ENCODE data around the gene YARS1. TPM values are rescaled to one million over a fixed set of nuclear protein-coding genes. Genes with fewer than 3 reads are reported as not detected.

The YARS1 gene
- polyA plus RNA-seq (ENCODE audit: insufficient read length): 40.4 TPM

- DNase-seq (ENCODE audit: low read depth): peak; percentile 94
These were observed at the start of gene YARS1, which contains the start of gene S100PBP for GRCh38 chr1:32817159-32817814. Gene YARS1 (minus strand): TSS chr1:32817358. CDS start chr1:32817244, 114 bp downstream. Gene S100PBP (plus strand): TSS chr1:32817653. CDS start chr1:32826100, 8,447 bp downstream.

GRCh38 chr1:32865639-32866405 is 48.7 kb upstream of the YARS1 start:
- DNase-seq (ENCODE audit: low read depth): no peak

GRCh38 chr1:32864375-32865019 is 47.3 kb upstream of the YARS1 start:
- DNase-seq (ENCODE audit: low read depth): no peak

GRCh38 chr1:32863881-32864245 is 46.7 kb upstream of the YARS1 start:
- DNase-seq (ENCODE audit: low read depth): no peak

- DNase-seq (ENCODE audit: low read depth): no peak
These were observed 46.2 kb upstream of the YARS1 start for GRCh38 chr1:32863218-32863880.

- no peak for DNase-seq (ENCODE audit: low read depth)
These were observed 44.9 kb upstream of the YARS1 start for GRCh38 chr1:32861904-32862695.

GRCh38 chr1:32860566-32860965 is 43.4 kb upstream of the YARS1 start:
- DNase-seq (ENCODE audit: low read depth): no peak

GRCh38 chr1:32859915-32860314 is 42.8 kb upstream of the YARS1 start:
- no peak for DNase-seq (ENCODE audit: low read depth)

GRCh38 chr1:32858791-32859190 is 41.6 kb upstream of the YARS1 start:
- DNase-seq (ENCODE audit: low read depth): no peak

GRCh38 chr1:32858136-32858535 is 41.0 kb upstream of the YARS1 start:
- no peak for DNase-seq (ENCODE audit: low read depth)

GRCh38 chr1:32855861-32856617 is 38.9 kb upstream of the YARS1 start:
- DNase-seq (ENCODE audit: low read depth): no peak

GRCh38 chr1:32848354-32849063 is 31.4 kb upstream of the YARS1 start:
- DNase-seq (ENCODE audit: low read depth): no peak

- no peak for DNase-seq (ENCODE audit: low read depth)
These were observed 14.7 kb upstream of the YARS1 start for GRCh38 chr1:32831878-32832277.

GRCh38 chr1:32830092-32830852 is 13.1 kb upstream of the YARS1 start:
- DNase-seq (ENCODE audit: low read depth): no peak

GRCh38 chr1:32828341-32828740 is 11.2 kb upstream of the YARS1 start:
- peak; percentile 22 for DNase-seq (ENCODE audit: low read depth)

- DNase-seq (ENCODE audit: low read depth): no peak
These were observed 8.0 kb upstream of the YARS1 start for GRCh38 chr1:32825181-32825580.

GRCh38 chr1:32818804-32819541 is 1.8 kb upstream of the YARS1 start:
- DNase-seq (ENCODE audit: low read depth): no peak

Data from forelimb muscle (tissue), 1 donor.